OCI-LY3 (cell line): Measurements from ENCODE around the gene HEXB.

Source experiments
- H2AFZ ChIP-seq: fragments of 200-600, 300-600 bp; shearing (Covaris generic); 2 replicates; pipeline ENCODE4 v1.6.0; 2014; ENCODE audit warnings: antibody characterized with exemption, low read depth, low read length
- H3K27ac ChIP-seq: fragments of 200-600, 300-600 bp; sonication (generic); 2 replicates; pipeline ENCODE4 v1.5.1; 2014; ENCODE audit warnings: mild to moderate bottlenecking, low read length, moderate library complexity, mixed read lengths
- H3K27me3 ChIP-seq: fragments of 200-600, 300-600 bp; sonication (generic); 2 replicates; pipeline ENCODE4 v1.6.1; 2014; ENCODE audit warnings: low read depth, low read length, mixed read lengths
- H3K36me3 ChIP-seq: fragments of 200-600, 300-600 bp; sonication (generic); replicated peaks from 2 replicates; pipeline ENCODE3; 2014; ENCODE audit warnings: low read depth, low read length, mixed read lengths
- H3K4me1 ChIP-seq: fragments of 300-600, 200-600 bp; sonication (generic); 2 replicates; pipeline ENCODE4 v1.6.1; 2014; ENCODE audit warnings: low read length, mixed read lengths
- H3K4me2 ChIP-seq: fragments of 200-600, 300-600 bp; sonication (generic); 2 replicates; pipeline ENCODE4 v1.6.1; 2014; ENCODE audit warnings: low read length, mixed read lengths
- H3K4me3 ChIP-seq: fragments of 300-600, 200-600 bp; sonication (generic); 2 replicates; pipeline ENCODE4 v1.5.1; 2014; ENCODE audit warnings: antibody characterized with exemption, mild to moderate bottlenecking, low read length, moderate library complexity
- H3K79me2 ChIP-seq: fragments of 300-600, 200-600 bp; shearing (Covaris generic); 2 replicates; pipeline ENCODE4 v1.6.1; 2014; ENCODE audit warnings: mild to moderate bottlenecking, low read length, mixed read lengths
- H3K9ac ChIP-seq: fragments of 300-600, 200-600 bp; shearing (Covaris generic); 2 replicates; pipeline ENCODE4 v1.6.0; 2014; ENCODE audit warnings: mild to moderate bottlenecking, low read length, moderate library complexity
- H3K9me3 ChIP-seq: fragments of 200-600, 300-600 bp; shearing (Covaris generic); 2 replicates; pipeline ENCODE4 v1.6.1; 2014; ENCODE audit warnings: low read length, mixed read lengths; ENCODE audit not compliant: insufficient read depth
- H4K20me1 ChIP-seq: fragments of 200-600, 300-600 bp; sonication (generic); 2 replicates; pipeline ENCODE4 v1.6.1; 2016; ENCODE audit warnings: low read length, mixed read lengths; ENCODE audit not compliant: insufficient read depth
- EZH2phosphoT487 ChIP-seq: fragments of 200-600 bp; shearing (Covaris generic); IDR thresholded peaks from 2 replicates; pipeline ENCODE4 v1.6.1; 2018; ENCODE audit warnings: antibody characterized with exemption, mixed run types, low read depth
- TF ChIP-seq, protein P1 (sequence below): fragments of 200-600, 300-600 bp; sonication (generic); IDR thresholded peaks from 2 replicates; pipeline ENCODE4 v1.5.1; 2014; ENCODE audit warnings: antibody characterized with exemption, low read length, low read depth

HEXB gene

GRCh38 chr5:74693191-74693590 is 8.2 kb downstream of the HEXB start:
- no peaks in the 10 kb centered on the region for H3K4me1 ChIP-seq
- H3K4me3 ChIP-seq, result no peak overlapping the region
- H3K36me3 ChIP-seq, result peaks cover 7% of the 10 kb centered on the region
- no peaks in the 10 kb centered on the region for H4K20me1 ChIP-seq
- no peaks in the 10 kb centered on the region for H3K9me3 ChIP-seq
- TF ChIP-seq EZH2phosphoT487, result no peak
- TF ChIP-seq, protein P1, sequence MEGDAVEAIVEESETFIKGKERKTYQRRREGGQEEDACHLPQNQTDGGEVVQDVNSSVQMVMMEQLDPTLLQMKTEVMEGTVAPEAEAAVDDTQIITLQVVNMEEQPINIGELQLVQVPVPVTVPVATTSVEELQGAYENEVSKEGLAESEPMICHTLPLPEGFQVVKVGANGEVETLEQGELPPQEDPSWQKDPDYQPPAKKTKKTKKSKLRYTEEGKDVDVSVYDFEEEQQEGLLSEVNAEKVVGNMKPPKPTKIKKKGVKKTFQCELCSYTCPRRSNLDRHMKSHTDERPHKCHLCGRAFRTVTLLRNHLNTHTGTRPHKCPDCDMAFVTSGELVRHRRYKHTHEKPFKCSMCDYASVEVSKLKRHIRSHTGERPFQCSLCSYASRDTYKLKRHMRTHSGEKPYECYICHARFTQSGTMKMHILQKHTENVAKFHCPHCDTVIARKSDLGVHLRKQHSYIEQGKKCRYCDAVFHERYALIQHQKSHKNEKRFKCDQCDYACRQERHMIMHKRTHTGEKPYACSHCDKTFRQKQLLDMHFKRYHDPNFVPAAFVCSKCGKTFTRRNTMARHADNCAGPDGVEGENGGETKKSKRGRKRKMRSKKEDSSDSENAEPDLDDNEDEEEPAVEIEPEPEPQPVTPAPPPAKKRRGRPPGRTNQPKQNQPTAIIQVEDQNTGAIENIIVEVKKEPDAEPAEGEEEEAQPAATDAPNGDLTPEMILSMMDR, result no peak
- H3K79me2 ChIP-seq, result no peaks in the 10 kb centered on the region
- no peak overlapping the region for H3K9ac ChIP-seq
- no peak overlapping the region for H3K4me2 ChIP-seq
- H2AFZ ChIP-seq, result no peak overlapping the region
- H3K27me3 ChIP-seq, result no peaks in the 10 kb centered on the region
- no peak overlapping the region for H3K27ac ChIP-seq

GRCh38 chr5:74717596-74717995 is 32.6 kb downstream of the HEXB start:
- Histone ChIP-seq H3K27me3 (no peaks in the 10 kb centered on the region), H3K79me2 (no peaks in the 10 kb centered on the region), H2AFZ (no peak overlapping the region), H3K4me1 (no peaks in the 10 kb centered on the region), H3K27ac (no peak overlapping the region), H4K20me1 (no peaks in the 10 kb centered on the region), H3K4me3 (no peak overlapping the region), H3K9ac (no peak overlapping the region), H3K36me3 (peaks cover 10% of the 10 kb centered on the region), H3K9me3 (no peaks in the 10 kb centered on the region), H3K4me2 (no peak overlapping the region)
- no peak for TF ChIP-seq EZH2phosphoT487
- TF ChIP-seq, protein P1, result no peak

- no peak overlapping the region for H3K27ac ChIP-seq
- H3K9ac ChIP-seq, result no peak overlapping the region
- no peaks in the 10 kb centered on the region for H3K4me1 ChIP-seq
- no peak overlapping the region for H2AFZ ChIP-seq
- no peaks in the 10 kb centered on the region for H3K27me3 ChIP-seq
- peaks cover 13% of the 10 kb centered on the region for H3K36me3 ChIP-seq
- no peaks in the 10 kb centered on the region for H4K20me1 ChIP-seq
- H3K79me2 ChIP-seq, result no peaks in the 10 kb centered on the region
- no peak overlapping the region for H3K4me3 ChIP-seq
- TF ChIP-seq, protein P1, result no peak
- TF ChIP-seq EZH2phosphoT487, result no peak
- no peak overlapping the region for H3K4me2 ChIP-seq
- no peaks in the 10 kb centered on the region for H3K9me3 ChIP-seq
Observed at GRCh38 chr5:74722271-74722670, 37.2 kb downstream of the HEXB start.

DNA sequence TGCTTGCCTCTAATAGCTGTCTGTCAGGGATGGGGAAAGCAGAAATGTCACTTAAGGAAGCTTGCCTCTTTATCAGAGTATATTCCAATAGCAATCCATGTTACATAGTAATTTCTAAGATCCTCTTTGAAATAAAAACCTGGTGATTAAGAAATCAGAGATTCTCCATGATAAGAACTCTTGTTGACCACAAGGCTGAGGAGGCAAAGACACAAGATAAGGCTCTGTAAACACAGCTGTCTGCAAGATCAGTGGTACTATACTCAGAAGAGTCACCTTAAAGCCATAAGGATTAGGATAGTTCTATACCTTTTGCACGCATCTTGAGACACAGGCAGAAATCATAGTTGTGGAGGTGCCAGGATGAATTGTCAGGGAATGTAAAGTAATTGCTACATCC is 40.3 kb downstream of the HEXB start:
- H3K4me3 ChIP-seq, result no peak overlapping the region
- H3K9ac ChIP-seq, result no peak overlapping the region
- no peaks in the 10 kb centered on the region for H3K9me3 ChIP-seq
- peaks cover 10% of the 10 kb centered on the region for H3K36me3 ChIP-seq
- H3K79me2 ChIP-seq, result no peaks in the 10 kb centered on the region
- H4K20me1 ChIP-seq, result no peaks in the 10 kb centered on the region
- H3K4me2 ChIP-seq, result no peak overlapping the region
- H3K27ac ChIP-seq, result no peak overlapping the region
- no peak overlapping the region for H2AFZ ChIP-seq
- no peaks in the 10 kb centered on the region for H3K27me3 ChIP-seq
- TF ChIP-seq, protein P1, result no peak
- no peak for TF ChIP-seq EZH2phosphoT487
- H3K4me1 ChIP-seq, result no peaks in the 10 kb centered on the region
